Stimulated activated CD4-positive, alpha-beta T cell treated with anti-CD3 and anti-CD28 coated beads, TNF-alpha, amount 100 ng/mL, for 4 hours (primary cell): ENCODE data around the gene TLK2.
"Not testable (repeated sequence)": the region's sequence is repeated elsewhere in the genome, so short reads cannot be mapped to it uniquely, and the experiment has no call there.

Experiments
- DNase-seq, 3 experiments: peaks; one replicate each; pipeline ENCODE4 v3.0.0-alpha.2; 2020; ENCODE audit warnings: low read depth in 3 of 3

The TLK2 gene

DNA sequence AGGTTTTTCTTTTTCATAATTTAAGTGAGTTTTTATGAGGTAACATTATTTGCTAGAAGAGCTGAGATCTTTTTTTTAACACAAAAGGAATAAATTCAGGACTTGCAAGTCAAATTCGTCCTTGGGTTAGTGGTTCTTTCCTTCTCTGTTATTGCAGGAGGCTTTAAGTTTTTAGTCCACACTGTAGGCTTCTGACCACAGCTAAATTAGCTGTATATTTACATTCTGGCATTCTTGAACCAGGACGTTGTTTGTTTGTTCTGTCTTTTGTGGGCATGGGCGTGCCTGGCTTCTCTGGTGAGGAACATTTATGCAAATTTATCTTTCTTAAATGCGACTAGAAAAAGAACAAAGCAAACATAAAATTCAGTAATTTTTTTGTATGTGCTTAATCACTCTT lies 80.3 kb downstream of the TLK2 start:
- not testable (repeated sequence) for DNase-seq

DNA sequence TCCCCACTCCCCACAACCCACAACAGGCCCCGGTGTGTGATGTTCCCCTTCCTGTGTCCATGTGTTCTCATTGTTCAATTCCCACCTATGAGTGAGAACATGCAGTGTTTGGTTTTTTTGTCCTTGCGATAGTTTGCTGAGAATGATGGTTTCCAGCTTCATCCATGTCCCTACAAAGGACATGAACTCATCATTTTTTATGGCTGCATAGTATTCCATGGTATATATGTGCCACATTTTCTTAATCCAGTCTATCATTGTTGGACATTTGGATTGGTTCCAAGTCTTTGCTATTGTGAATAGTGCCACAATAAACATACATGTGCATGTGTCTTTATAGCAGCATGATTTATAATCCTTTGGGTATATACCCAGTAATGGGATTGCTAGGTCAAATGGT lies 82.3 kb downstream of the TLK2 start:
- not testable (repeated sequence) for DNase-seq

DNA sequence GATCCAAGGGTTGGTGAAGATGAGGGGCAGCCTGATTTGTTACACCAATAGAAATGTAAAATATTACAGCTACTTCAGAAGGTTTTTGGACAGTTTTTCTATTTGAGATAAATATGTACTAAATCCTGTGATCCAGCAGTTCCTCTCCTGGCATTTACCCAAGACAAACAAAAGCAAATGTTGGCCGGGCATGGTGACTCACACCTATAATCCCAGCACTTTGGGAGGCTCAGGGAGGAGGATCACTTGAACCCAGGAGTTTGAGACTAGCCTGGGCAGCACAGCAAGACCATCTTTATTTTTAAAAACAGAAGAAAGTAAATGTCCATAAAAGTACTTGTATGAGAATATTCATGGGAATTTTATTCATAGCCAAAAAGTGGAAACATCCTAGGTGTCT lies 84.0 kb downstream of the TLK2 start:
- no peak for DNase-seq

DNA sequence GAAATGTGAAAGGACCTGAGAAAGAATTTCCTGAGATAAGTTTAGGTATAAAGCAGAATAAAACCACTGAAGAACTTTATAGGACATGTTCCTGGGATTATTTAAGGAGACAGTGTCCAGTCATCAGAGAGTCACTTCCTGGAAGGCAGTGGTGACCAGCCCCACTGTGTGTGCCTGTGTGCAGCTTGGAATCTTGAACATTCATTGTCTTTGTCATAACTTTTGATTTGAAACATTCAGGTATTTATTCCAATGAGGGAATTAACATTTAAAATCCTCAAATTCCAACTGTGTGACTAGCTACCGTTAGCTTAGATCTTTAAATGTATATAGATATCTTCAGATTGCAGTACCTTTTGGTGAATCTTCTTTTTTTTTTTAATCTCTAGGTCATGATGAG lies 87.2 kb downstream of the TLK2 start:
- DNase-seq: no peak

DNA sequence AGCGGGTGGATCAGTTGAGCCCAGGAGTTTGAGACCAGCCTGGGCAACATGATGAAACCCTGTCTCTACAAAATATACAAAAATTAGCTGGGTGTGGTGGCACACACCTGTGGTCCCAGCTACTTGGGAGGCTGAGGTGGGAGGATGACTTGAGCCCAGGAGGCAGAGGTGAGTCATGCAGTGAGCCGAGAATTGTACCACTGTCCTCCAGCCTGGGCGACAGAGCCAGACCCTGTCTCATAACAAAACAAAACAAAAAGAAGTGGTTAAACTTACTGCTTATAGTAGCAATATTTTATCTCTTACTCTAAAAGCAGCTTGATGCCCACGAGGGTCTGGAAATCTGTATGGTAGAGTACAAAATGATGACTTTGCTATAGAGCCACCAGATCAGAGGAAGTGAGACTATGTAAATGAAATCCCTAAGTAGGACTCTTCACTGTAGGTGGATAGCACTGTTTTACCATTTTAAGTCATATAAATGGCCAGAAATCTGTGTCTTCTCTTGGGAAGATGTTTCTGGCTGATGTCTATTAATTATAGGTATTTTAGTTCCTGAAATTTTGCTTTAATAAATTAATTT lies 88.5 kb downstream of the TLK2 start:
- no peak for DNase-seq

DNA sequence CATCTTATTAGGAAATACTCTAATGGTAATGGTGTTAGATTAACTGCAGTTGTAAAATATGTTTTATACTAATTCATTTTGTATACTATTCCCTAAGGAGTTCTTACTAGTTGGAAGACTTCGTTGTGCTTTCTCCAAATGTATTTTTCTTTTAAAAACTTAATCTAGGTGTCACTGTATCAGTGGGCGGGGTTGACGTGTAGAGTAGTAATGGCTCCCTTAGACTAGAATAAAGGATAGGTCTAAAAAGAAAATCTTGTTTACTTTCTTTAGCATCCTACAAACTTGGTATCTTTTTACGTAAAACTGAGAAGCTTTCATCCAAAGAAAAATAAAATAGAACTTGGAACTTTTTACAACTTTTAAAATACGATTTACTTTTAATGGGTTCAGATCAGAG lies 93.9 kb downstream of the TLK2 start:
- DNase-seq: no peak

DNA sequence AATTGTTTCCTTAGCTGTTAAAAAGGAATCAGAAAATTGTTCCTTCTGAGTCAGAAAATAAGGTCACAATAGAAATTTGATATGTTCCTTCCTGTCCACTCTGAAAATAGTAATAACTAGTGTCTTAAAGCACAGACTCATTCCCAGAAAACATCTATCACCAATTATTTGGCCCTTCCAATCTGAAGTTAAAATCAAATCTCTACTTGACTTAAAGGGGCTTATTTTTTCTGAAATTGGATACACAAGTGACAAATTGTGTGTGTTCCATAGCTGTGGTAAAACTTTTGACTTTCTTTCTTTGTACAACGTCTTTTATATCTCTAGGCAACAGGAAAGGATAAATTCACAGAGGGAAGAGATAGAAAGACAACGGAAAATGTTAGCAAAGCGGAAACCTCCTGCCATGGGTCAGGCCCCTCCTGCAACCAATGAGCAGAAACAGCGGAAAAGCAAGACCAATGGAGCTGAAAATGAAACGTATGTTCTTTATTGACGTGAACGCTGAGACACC lies 94.3 kb downstream of the TLK2 start:
- no peak for DNase-seq

DNA sequence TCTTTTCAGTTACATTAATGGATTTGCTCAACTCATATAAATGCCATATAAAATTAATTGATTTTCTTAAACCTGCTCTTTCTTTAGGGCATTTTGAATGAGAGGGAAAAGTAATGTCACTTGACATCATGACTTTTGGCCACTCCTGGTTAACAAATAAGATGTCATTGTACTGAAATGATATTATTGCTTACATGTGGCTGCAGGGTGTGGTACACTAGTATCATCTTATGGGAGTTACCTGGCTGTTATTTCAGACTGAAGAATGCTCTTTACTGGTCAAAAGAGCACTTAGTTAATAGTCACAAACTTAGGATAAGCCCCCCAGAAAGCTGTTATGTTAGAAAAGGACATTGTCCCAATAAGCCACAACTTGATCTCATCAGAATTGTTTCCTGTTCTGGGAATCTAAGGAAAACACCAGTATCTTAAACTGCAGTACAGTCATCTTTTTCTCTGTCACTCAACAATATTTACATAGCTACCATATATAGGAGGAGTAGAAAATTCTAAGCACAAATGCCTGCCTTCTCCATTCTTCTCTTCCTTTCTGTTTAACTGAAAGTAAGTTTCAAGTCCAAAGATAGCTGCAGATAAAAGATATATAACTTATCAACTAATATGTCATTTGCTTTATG lies 95.0 kb downstream of the TLK2 start:
- DNase-seq: no peak

DNA sequence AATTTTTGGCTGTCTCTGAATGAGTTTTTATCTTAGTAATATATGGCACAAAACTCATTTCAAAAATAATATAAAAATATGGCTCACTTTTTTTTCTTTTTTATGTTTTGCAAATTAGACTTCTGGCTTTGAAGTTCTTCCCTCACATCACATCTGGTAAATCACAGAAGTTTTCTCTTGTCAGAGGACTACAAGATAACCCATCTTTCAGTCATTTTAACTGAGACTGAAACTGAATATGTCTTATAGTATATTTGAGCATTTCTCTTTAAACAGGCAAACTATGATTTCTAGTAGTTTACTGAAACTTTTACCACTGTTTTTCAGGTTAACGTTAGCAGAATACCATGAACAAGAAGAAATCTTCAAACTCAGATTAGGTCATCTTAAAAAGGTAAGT lies 97.8 kb downstream of the TLK2 start:
- no peak for DNase-seq

DNA sequence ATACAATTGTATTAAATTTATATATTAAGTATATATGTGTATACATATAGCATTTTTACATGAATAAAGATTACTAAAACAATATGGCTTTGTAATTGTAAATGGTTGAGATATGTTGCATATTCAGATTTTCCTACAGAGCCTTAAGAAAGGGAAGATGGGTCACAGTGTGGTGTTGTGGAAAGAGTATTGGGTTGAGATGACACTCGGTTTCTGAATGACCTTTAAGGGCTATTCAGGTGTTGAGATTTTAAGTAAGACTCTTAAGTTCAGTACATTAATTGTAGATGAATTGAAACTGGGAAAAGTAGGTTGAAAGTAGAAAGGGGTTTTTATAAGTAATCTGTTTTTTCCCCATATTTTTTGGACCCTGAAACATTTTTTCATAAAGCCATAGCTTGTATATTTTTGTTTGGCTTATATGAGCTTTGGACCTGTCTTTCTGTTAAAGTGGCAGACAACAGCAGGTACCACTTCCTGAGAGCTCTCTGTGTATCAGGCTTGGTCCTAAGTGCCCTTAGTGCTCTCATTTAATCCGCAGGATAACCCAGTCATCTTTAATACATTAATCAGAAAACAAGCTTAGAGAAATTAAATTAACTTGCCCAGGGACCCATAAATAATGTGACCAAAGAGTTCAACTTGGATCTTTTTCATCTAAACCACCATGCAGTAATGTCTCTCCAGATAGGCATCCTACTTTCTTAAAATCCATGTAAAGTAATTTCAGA lies 100.3 kb downstream of the TLK2 start:
- no peak for DNase-seq

DNA sequence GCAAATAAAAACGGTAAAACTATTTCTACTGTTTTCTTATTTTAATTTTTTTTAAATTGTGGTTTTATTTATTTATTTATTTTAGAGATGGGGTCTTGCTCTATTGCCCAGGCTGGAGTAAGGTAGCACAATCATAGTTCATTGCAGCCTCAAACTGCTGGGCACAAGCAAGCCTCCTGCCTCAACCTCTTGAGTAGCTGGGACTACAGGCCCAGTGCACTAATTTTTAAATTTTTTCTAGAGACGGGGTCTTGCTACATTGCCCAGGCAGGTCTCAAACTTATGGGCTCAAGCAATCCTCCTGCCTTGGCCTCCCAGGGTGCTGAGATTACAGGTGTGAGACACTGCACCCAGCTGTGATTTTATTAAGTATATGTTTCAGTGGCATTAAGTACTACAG lies 102.3 kb downstream of the TLK2 start:
- no peak for DNase-seq

DNA sequence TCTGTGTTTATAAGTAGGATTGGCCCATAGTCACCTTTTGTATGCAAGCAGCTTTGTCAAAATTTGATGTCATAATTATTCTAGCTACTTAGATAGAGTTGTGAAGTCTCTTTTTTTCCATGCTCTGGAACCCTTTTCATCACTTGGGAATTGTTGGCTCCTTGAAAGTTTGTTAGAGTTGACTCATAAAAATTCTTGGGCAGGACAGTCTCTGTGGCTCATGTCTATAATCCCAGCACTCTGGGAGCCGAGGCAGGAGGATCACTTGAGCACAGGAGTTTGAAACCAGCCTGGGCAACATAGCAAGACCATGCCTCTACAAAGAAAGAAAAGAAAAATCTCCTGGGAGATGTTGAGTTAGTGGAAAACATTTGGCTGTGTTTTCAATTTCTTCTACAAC lies 103.1 kb downstream of the TLK2 start:
- no peak for DNase-seq

DNA sequence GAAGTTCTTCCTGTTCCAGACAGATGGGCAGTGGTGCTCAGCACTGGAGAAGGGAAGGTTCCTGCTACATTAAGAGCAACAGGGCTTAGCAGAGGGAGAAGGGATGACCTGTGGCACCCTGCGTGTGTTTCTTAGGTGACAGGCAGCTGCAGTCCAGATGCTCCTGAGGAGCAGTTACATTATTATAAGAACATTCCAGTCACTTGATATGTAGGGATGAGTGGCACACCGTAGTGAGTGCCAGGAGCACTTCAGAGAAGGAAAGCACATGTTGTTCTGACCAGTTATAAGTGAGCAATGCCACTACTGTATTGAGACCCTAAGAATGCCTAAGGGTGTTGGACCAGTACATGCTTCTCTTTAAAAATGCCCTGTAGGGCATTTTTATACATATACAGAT lies 108.9 kb downstream of the TLK2 start:
- no peak for DNase-seq

DNA sequence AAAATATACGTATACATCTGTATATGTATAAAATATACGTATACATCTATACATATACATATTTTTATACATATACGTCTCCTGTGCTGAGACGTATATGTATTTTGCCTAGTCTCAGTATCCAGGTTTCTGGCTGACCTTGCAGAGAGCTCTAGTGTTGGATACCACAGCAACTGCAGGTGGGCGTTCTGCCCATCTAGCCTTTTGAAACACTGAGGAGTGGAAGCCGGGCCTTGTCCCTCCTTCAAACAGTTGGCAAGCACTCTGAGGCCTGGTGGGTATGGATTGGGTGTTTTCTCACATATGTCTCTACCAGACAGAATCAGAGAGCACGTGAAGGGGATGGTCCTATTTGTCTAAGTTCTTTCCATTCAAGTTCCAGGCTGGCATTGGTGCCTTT lies 109.5 kb downstream of the TLK2 start:
- DNase-seq: no peak

DNA sequence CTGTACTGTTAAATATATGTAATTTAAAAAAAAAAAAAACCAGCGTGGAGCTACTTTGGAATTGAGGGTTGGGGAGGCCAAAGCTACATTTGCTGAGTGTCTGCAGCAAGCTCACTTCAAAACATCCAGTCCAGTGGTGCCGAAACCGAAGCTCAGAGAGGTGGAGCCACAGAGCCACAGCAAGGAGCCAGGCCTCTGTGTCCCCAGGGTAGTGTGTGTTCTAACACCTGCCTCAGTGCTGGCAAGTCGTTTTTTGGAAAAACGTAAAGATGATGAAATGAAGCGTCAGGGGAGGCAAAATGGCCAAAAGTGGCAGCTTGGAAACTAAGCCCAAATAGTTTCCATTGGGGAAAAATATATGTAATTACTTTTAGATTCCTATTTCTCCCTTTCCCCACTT lies 112.7 kb downstream of the TLK2 start:
- DNase-seq: no peak

DNA sequence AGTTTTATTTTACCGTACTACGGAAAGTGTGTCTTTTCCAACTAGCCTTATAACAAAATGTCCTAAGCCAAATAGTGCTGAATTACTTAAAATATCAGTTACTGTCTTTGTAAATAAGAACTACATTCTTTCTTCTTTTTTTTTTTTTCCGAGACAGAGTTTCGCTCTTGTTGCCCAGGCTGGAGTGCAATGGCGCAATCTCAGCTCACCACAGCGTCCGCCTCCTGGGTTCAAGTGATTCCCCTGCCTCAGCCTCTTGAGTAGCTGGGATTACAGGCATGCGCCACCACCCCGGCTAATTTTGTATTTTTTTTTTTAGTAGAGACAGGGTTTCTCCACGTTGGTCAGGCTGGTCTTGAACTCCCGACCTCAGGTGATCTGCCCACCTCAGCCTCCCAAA lies 113.2 kb downstream of the TLK2 start:
- not testable (repeated sequence) for DNase-seq

DNA sequence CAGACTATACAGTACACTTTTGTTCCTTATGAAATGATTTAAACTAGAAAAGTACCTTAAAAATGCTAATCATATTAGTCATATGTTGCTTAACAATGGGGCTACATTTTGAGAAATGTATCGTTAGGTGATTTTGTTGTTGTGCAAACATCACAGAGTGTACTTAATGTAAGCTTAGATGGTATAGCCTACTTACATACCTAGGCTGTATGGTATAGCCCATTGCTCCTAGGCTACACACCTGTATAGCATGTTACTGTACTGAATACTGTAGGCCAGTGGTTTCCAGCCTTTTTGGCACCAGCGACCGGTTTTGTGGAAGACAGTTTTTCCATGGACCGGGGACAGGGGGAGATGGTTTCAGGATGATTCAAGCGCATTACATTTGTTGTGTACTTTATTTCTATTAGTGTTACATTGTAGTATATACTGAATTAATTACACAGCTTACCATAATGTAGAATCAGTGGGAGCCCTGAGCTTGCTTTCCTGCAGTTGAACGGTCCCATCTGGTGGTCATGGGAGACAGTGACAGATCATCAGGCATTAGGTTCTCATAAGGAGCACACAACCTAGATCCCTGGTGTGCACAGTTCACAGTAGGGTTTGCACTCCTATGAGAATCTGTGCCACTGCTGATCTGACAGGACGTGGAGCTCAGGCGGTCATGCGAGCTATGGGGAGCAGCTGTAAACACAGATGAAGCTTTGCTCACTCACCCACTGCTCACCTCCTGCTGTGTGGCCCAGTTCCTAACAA lies 113.9 kb downstream of the TLK2 start:
- DNase-seq: no peak

DNA sequence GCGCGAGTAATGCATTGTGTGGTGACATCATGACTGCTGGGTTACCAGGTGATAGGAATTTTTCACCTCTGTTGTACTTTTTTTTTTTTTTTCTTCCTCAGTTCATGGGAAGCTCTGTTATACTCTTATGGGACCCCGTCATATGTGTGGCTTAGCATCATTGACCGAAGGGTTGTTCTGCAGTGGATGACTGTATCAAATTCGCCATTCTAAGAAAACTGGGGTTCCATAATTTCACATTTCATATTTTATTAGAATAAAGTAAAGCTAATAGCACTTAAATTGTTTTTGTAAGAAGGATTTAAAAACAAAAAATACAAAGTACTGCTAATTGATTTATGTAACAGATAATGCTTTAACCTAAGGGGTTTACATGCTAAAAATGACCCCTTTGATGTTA lies 116.9 kb downstream of the TLK2 start:
- DNase-seq: no peak

DNA sequence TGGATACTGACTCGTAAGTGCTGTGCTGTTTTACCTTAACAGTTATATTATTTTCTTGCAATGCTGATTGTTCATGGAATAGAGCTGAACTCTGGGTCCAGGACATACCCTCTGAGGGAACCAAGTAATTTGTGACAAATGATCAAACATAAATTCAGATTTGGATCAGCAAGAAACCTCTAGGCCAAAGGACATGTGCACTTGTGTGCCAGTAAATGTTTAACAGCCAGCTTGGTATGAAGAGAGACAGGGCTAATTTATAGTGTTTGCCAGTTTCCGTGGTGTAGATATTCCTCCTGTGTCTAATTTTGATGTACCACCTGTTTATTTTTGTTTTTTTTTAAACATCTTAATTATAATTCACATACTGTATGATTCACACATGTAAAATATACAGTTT lies 118.0 kb downstream of the TLK2 start:
- DNase-seq: no peak

DNA sequence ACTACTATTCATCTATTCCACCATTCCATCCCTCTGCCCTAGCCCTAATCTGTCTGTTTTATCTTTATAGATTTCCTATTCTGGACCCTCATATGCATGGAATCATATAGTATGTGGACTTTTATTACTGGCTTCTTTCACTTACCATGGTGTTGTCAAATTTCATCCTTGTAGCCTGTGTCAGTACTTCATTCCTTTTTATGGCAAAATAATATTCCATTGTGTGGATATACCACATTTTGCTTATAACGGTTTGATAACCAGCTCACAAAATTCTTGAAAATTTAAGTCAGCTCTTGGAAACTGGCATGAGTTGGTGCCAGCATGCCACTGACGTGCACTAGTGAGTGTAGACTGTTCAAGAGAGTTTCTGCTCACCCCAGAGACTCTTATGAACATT lies 118.5 kb downstream of the TLK2 start:
- no peak for DNase-seq

DNA sequence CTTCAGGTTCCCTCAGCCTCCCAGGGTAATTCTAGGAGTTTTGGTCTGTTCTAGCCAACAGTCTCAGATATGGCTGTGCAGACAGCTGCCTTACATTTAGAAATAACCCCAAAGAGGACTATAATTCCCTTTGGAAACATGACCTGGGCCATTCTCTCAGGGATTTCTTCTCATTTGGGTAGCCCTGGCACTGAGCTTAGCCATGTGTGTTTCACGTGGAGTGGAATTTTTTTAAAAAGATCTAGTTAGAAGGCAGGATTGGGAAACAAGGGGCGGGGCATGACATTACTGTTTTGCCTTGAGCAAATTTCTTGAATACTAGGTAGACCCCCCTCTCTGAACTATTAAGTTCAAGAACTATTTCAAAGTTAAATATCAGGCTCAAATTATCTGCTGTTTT lies 119.3 kb downstream of the TLK2 start:
- no peak for DNase-seq

DNA sequence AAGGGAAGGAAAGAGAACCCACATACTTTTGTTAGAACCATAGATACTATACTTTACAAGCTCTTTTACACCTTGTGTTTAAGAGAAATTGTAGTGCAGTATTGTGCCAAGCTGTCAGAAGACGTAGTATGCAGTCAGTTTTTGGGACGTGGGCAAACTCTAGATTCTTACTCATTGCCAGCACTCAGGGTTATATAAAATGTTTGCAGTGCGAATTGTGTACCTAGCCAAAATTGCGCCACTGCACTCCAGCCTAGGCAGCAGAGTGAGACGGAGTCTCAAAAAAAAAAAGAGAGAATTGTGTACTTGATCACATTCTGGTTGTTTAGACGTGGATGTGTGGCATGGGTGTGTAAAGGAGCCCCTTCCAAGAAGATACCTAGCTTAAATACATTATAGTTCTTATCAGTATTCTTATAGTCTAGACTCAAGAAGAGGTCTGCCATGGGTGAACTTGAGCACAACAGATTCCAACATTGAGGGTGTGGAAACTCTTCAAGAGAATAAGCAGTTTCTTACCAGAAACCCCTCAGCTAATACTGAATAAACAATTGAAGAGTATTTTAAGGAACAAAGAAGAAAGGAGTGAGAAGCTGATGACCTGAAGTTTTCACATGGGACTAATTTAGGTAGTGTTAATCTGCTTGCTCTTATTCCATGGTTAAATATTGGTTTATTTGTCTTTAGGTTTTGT lies 121.5 kb downstream of the TLK2 start:
- no peak for DNase-seq
